ENCODE results near the gene MRM3.
A peak's percentile ranks its signal among the peaks of the same experiment; 100 is the strongest.
"Not testable (repeated sequence)": the region's sequence is repeated elsewhere in the genome, so short reads cannot be mapped to it uniquely, and the experiment has no call there.

Gene MRM3

DNA sequence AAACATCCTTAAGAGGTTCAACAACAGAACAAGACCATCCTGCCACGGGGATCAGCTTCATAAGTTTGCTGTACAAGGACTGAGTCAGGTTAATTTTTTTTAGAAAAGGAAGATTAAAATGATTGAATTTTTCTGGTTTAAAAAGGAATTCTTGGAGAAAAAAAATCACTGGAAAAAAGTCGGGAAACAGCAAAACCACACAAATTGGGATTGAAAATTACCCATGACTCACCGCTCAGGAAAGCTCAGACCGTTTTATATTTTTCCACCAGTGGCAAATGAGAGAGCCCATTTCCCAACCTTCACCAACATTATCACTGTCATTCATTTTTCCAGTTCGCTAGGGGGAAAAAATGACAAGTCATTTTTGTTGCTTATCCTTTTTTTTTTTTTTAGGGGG, 46.6 kb downstream of the MRM3 start:
- no peak for DNase-seq

DNA sequence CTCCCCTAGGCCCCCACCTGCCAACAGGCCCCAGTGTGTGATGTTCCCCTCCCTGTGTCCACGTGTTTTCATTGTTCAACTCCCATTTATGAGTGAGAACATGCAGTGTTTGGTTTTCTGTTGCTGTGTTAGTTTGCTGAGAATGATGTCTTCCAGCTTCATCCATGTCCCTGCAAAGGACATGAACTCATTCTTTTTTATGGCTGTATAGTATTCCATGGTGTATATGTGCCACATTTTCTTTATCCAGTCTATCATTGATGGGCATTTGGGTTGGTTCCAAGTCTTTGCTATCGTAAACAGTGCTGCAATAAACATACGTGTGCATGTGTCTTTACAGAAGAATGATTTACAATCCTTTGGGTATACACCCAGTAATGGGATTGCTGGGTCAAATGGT, 47.5 kb downstream of the MRM3 start:
- not testable (repeated sequence) for DNase-seq

- peak; percentile 27 for DNase-seq
These were observed 48.2 kb downstream of the MRM3 start for GRCh38 chr17:830381-830780.

GRCh38 chr17:830950-831349, 48.8 kb downstream of the MRM3 start:
- DNase-seq: peak; percentile 60

GRCh38 chr17:834136-834535, 52.0 kb downstream of the MRM3 start:
- DNase-seq: no peak

DNA sequence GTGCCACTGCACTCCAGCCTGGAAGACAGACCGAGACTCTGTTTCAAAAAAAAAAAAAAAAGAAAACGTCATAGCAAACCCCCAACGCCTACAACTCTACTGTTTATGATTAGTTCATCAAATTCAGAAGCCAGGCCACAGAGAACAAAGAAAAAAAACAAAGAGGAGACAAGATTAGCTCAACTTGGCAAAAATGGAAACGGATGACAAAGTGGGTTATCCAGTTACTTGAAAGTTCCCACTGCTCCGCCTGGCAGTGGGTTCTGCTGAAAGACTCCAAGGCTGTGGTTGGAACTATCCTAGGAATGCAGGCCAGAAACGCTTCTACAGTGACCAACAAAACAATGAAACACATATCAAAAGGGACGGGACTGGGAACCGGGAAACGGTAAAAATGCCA, 53.1 kb downstream of the MRM3 start:
- DNase-seq: no peak

GRCh38 chr17:835721-836120, 53.6 kb downstream of the MRM3 start:
- not testable (repeated sequence) for DNase-seq

GRCh38 chr17:836151-836550, 54.0 kb downstream of the MRM3 start:
- no peak for DNase-seq

DNA sequence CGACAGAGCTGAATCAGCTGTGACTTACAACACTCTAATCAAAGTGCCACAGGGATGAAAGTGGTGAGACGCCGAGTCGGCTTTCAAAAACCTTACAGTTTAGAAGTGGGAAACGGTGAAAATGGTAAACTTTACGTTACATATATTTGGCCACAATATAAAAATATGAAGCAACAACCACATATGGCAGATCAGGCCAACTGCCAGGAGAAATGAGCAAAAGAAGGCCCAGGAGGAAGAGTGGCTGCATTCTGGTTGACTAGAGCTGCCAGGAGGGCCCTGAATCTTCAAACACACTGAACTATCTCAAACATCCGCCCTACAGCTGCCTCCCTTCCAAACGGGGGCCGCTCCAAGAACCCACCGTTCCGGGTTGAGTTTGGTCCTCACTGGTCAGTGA, 56.3 kb downstream of the MRM3 start:
- no peak for DNase-seq

DNA sequence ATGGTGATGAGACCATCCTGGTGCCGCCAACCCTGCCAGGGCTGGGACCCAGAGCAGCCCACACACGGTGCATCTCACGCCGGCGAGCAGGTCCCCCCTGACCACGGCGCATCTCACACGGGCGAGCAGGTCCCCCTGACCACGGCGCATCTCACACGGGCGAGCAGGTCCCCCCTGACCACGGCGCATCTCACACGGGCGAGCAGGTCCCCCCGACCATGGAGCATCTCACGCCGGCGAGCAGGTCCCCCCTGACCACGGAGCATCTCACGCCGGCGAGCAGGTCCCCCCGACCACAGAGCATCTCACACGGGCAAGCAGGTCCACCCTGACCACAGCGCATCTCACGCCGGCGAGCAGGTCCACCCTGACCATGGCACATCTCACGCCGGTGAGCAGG, 59.2 kb downstream of the MRM3 start:
- no peak for DNase-seq
